Fibroblast of lung (primary cell): ENCODE measurements around the gene DSC1.

Experiments used
- EZH2 ChIP-seq: IDR thresholded peaks from 2 replicates; pipeline ENCODE4 v1.5.1; 2012; ENCODE audit warnings: low read length, control low read depth, mild to moderate bottlenecking; ENCODE audit errors: missing control alignments
- TF ChIP-seq, protein P1 (sequence below), 2 donors: IDR thresholded peaks in 1 of 2; conservative IDR thresholded peaks in 1 of 2; 1 replicate in 1 of 2; 2 replicates in 1 of 2; pipeline ENCODE4 v1.5.1; 2011 to 2012; ENCODE audit warnings: low read length in 2 of 2, control low read depth in 1 of 2, inconsistent platforms in 1 of 2, low read depth in 1 of 2, mild to moderate bottlenecking in 1 of 2

DNA sequence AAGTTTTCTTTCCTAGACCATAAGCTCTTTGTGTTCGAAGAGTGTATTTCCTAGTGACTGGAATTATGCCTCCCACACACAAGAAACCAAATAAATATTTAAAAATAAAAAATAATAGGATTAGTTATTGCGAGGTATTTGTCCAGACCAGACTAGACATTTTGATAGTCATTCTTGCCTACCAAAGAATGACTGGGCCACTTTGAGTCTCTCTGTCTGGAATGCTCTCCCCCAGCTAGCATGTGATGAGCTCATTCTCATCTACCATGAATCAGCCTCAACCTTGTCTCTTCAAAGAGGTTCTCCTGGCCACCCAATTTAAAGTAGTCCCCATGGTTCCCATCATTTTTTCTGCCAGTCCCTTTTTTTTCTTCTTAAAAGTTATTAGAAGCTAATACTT is 13.9 kb upstream of the DSC1 start:
- TF ChIP-seq, protein P1, sequence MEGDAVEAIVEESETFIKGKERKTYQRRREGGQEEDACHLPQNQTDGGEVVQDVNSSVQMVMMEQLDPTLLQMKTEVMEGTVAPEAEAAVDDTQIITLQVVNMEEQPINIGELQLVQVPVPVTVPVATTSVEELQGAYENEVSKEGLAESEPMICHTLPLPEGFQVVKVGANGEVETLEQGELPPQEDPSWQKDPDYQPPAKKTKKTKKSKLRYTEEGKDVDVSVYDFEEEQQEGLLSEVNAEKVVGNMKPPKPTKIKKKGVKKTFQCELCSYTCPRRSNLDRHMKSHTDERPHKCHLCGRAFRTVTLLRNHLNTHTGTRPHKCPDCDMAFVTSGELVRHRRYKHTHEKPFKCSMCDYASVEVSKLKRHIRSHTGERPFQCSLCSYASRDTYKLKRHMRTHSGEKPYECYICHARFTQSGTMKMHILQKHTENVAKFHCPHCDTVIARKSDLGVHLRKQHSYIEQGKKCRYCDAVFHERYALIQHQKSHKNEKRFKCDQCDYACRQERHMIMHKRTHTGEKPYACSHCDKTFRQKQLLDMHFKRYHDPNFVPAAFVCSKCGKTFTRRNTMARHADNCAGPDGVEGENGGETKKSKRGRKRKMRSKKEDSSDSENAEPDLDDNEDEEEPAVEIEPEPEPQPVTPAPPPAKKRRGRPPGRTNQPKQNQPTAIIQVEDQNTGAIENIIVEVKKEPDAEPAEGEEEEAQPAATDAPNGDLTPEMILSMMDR (conservative IDR thresholded peaks at IDR 0.05 in 1 of 2, IDR thresholded peaks at IDR 0.05 in 1 of 2; ENCODE audit: low read depth in 1 of 2, low read length in 2 of 2): no peak
- no peak for TF ChIP-seq EZH2
